ENCODE measurements around the gene GABRR1. TPM values are rescaled to one million over a fixed set of nuclear protein-coding genes. Genes with fewer than 3 reads are reported as not detected.

The GABRR1 gene
- polyA plus RNA-seq, 3 donors: not detected

DNA sequence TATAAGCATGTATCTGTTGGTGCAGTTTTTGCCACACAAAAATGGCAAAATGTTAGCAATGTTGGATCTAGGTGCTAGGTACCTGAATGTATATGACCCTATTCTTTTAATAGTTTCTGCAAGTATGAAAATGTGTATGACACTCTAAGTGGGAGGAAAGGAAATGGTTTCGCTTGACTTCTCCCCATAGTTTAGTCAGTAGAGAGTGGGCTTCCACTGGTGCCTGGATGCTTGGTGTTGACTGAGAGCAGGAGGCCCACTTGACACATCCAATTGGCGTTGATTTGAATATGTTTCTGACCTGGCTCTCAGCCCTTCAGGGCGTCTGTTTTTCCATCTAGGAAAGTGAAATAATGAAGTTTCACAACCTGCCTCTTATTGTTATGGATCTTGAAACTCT lies 41.8 kb upstream of the GABRR1 start:
- H3K4me1 Mint-ChIP-seq: peaks cover 15% of the 10 kb centered on the region
- TF ChIP-seq, protein P1, sequence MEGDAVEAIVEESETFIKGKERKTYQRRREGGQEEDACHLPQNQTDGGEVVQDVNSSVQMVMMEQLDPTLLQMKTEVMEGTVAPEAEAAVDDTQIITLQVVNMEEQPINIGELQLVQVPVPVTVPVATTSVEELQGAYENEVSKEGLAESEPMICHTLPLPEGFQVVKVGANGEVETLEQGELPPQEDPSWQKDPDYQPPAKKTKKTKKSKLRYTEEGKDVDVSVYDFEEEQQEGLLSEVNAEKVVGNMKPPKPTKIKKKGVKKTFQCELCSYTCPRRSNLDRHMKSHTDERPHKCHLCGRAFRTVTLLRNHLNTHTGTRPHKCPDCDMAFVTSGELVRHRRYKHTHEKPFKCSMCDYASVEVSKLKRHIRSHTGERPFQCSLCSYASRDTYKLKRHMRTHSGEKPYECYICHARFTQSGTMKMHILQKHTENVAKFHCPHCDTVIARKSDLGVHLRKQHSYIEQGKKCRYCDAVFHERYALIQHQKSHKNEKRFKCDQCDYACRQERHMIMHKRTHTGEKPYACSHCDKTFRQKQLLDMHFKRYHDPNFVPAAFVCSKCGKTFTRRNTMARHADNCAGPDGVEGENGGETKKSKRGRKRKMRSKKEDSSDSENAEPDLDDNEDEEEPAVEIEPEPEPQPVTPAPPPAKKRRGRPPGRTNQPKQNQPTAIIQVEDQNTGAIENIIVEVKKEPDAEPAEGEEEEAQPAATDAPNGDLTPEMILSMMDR (IDR thresholded peaks at IDR 0.05): no peak
- WGBS (ENCODE audit: insufficient coverage): 67% methylated on average over 1 of the region's 3 CpGs

DNA sequence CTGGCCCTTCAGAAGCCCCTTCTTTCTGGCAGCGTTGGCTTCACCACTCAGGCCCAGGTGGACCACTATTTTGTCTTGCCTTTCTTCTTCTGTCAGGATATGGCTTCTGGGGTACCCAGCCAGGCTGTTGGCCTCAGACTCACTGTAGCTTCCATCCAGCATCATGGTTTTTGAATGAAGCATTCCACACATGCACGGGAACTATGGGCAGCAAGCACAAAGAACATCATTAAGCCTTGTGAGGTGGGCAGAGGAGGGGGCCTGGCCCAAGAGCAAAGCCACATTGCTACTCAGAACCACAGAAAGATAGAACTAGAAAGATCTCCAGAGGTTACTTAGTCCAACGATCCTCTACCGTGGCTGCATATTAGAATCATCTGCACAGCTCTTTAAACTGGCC lies 40.6 kb upstream of the GABRR1 start:
- no peak overlapping the region for H2AFZ ChIP-seq (ENCODE audit: insufficient read depth, low read depth, low read length, poor library complexity, severe bottlenecking)
- Mint-ChIP-seq H3K27ac (no peak overlapping the region), H3K27me3 (ENCODE audit: low read depth in 3 of 3) (no peaks in the 10 kb centered on the region), H3K4me1 (peaks cover 21% of the 10 kb centered on the region), H3K4me3 (no peak overlapping the region), H3K9me3 (peaks cover 0 to 2% (median 0%) of the 10 kb centered on the region in 7 donors), H3K36me3 (no peaks in the 10 kb centered on the region)
- no peak overlapping the region for H3K4me2 ChIP-seq (replicated peaks; ENCODE audit: extremely low read depth, low read length, poor library complexity, severe bottlenecking)
- no peaks in the 10 kb centered on the region for H3K27me3 ChIP-seq (ENCODE audit: control insufficient read depth in 2 of 2, insufficient read depth in 2 of 2, low read length in 2 of 2)
- H3K27ac ChIP-seq (ENCODE audit: low read depth in 1 of 2, low read length in 2 of 2): no peak overlapping the region
- H3K4me3 ChIP-seq (replicated peaks in 1 of 3; ENCODE audit: low read depth in 2 of 3, low read length in 3 of 3): no peak overlapping the region
- no peaks in the 10 kb centered on the region for H3K36me3 ChIP-seq (replicated peaks in 1 of 2; ENCODE audit: control insufficient read depth in 1 of 2, insufficient read depth in 2 of 2, low read length in 2 of 2)
- WGBS (ENCODE audit: insufficient coverage): 94% methylated on average over 3 of the region's 4 CpGs
- H4K20me1 ChIP-seq (ENCODE audit: insufficient read depth, low read length): no peaks in the 10 kb centered on the region
- TF ChIP-seq, protein P1 (IDR thresholded peaks at IDR 0.05): no peak
- no peak for DNase-seq
- no peaks in the 10 kb centered on the region for H3K9me3 ChIP-seq (replicated peaks in 1 of 2; ENCODE audit: control insufficient read depth in 1 of 2, insufficient read depth in 1 of 2, low read length in 2 of 2)
- intact Hi-C loops (cut with micrococcal nuclease): no loop called here
- no peaks in the 10 kb centered on the region for H3K79me2 ChIP-seq (ENCODE audit: insufficient read depth, low read length)
- no peak overlapping the region for H3K9ac ChIP-seq (ENCODE audit: insufficient read depth, low read length, poor library complexity, severe bottlenecking)
- peaks cover 10 to 14% of the 10 kb centered on the region in 2 donors for H3K4me1 ChIP-seq (ENCODE audit: control insufficient read depth in 1 of 2, insufficient read depth in 2 of 2, low read length in 2 of 2)

More for the DNA sequence above, 41.8 kb upstream of the GABRR1 start:
- Histone ChIP-seq H3K27ac (ENCODE audit: low read depth in 1 of 2, low read length in 2 of 2) (no peak overlapping the region), H3K4me2 (replicated peaks; ENCODE audit: extremely low read depth, low read length, poor library complexity, severe bottlenecking) (no peak overlapping the region), H3K9me3 (replicated peaks in 1 of 2; ENCODE audit: control insufficient read depth in 1 of 2, insufficient read depth in 1 of 2, low read length in 2 of 2) (no peaks in the 10 kb centered on the region), H3K4me3 (replicated peaks in 1 of 3; ENCODE audit: low read depth in 2 of 3, low read length in 3 of 3) (no peak overlapping the region), H3K9ac (ENCODE audit: insufficient read depth, low read length, poor library complexity, severe bottlenecking) (no peak overlapping the region), H3K4me1 (ENCODE audit: control insufficient read depth in 1 of 2, insufficient read depth in 2 of 2, low read length in 2 of 2) (peaks cover 10 to 14% of the 10 kb centered on the region in 2 donors), H2AFZ (ENCODE audit: insufficient read depth, low read depth, low read length, poor library complexity, severe bottlenecking) (no peak overlapping the region), H3K27me3 (ENCODE audit: control insufficient read depth in 2 of 2, insufficient read depth in 2 of 2, low read length in 2 of 2) (no peaks in the 10 kb centered on the region), H3K36me3 (replicated peaks in 1 of 2; ENCODE audit: control insufficient read depth in 1 of 2, insufficient read depth in 2 of 2, low read length in 2 of 2) (no peaks in the 10 kb centered on the region), H3K79me2 (ENCODE audit: insufficient read depth, low read length) (no peaks in the 10 kb centered on the region), H4K20me1 (ENCODE audit: insufficient read depth, low read length) (no peaks in the 10 kb centered on the region)
- H3K36me3 Mint-ChIP-seq: no peaks in the 10 kb centered on the region
- no peaks in the 10 kb centered on the region for H3K27me3 Mint-ChIP-seq (ENCODE audit: low read depth in 3 of 3)
- H3K4me3 Mint-ChIP-seq: no peak overlapping the region
- intact Hi-C loops (cut with micrococcal nuclease): no loop called here
- H3K9me3 Mint-ChIP-seq: peaks cover 0 to 2% (median 0%) of the 10 kb centered on the region in 7 donors
- H3K27ac Mint-ChIP-seq: no peak overlapping the region
- no peak for DNase-seq
